DND-41 (cell line): ENCODE data around the gene FGF1.
A peak's percentile ranks its signal among the peaks of the same experiment; 100 is the strongest.

ENCODE experiments used
- CTCF ChIP-seq: IDR thresholded peaks from 2 replicates; pipeline ENCODE4 v1.5.1; 2012; ENCODE audit warnings: borderline replicate concordance, low read length, moderate library complexity, mild to moderate bottlenecking; ENCODE audit not compliant: poor library complexity, severe bottlenecking; ENCODE audit errors: extremely low read depth
- EZH2 ChIP-seq: IDR thresholded peaks from 3 replicates; pipeline ENCODE4 v1.6.1; 2012; ENCODE audit warnings: borderline replicate concordance, low read depth, mild to moderate bottlenecking, moderate library complexity, low read length, inconsistent platforms; ENCODE audit not compliant: severe bottlenecking

- TF ChIP-seq CTCF (peak; percentile 59), EZH2 (no peak)
These were observed 31.1 kb upstream of the FGF1 start for GRCh38 chr5:142716963-142717362.
